GM12878 (cell line): ENCODE measurements around the gene ACAP1. TPM values are rescaled to one million over a fixed set of nuclear protein-coding genes. Genes with fewer than 3 reads are reported as not detected.

Source experiments
- ATAC-seq: fragments of 200-7000 bp; cut with Tn5 transposase; 3 replicates; pipeline ENCODE4 v1.9.1; 2020; ENCODE audit warnings: mild to moderate bottlenecking, moderate library complexity
- BruUV-seq: library from RNA; stranded (reverse); fragments of 400-500 nt; replicated peaks from 2 replicates; lab custom pipeline; 2021; lab: Mats Ljungman, UMichigan
- CTCF ChIA-PET: fragments of 300-600 bp; sonication (Branson Sonifier 250); formaldehyde crosslinking; extraction: SDS; loops from one replicate; lab custom pipeline; 2021; ENCODE audit warnings: inconsistent platforms; lab: Yijun Ruan, JAX
- POLR2A ChIA-PET: fragments of 350-600 bp; formaldehyde crosslinking; extraction: SDS; loops from one replicate; lab custom pipeline; 2021; ENCODE audit warnings: inconsistent platforms; lab: Charles Lee
- RAD21 ChIA-PET: fragments of 300-600 bp; sonication (Branson Sonifier 250); formaldehyde crosslinking; loops from one replicate; lab custom pipeline; 2023; ENCODE audit warnings: antibody characterized with exemption; ENCODE audit not compliant: unreplicated experiment; lab: Charles Lee
- SMC1A ChIA-PET: fragments of 300-600 bp; sonication (Branson Sonifier 250); formaldehyde crosslinking; loops from one replicate; lab custom pipeline; 2023; ENCODE audit not compliant: unreplicated experiment, uncharacterized antibody; lab: Charles Lee
- DNase-seq: peaks from one replicate; pipeline ENCODE4 v3.0.0-alpha.2; 2011; ENCODE audit warnings: low read depth, low spot score
- FAIRE-seq: peaks from 3 replicates; lab custom pipeline; 2011; peaks lifted over from hg19 to GRCh38; lab: Jason Lieb, UNC
- H2AFZ ChIP-seq: 2 replicates; pipeline ENCODE4 v1.6.0; 2011; ENCODE audit warnings: low read depth, low read length, control low read depth; ENCODE audit not compliant: control insufficient read depth
- H3K27ac ChIP-seq: 2 replicates; pipeline ENCODE4 v1.5.1; 2011; ENCODE audit warnings: control low read depth; ENCODE audit not compliant: control insufficient read depth, insufficient read depth
- H3K27me3 ChIP-seq, 2 experiments: replicated peaks in 1 of 2; 2 replicates each; pipeline versions ENCODE4 v1.6.0 to v1.6.1; 2011; ENCODE audit warnings: low read length in 1 of 2; ENCODE audit not compliant: control insufficient read depth in 2 of 2, insufficient read depth in 2 of 2
- H3K36me3 ChIP-seq, 2 experiments: 2 replicates each; pipeline ENCODE4 v1.5.1; 2011; ENCODE audit warnings: low read length in 1 of 2; ENCODE audit not compliant: control insufficient read depth in 2 of 2, insufficient read depth in 2 of 2
- H3K4me1 ChIP-seq: 2 replicates; pipeline ENCODE4 v1.6.1; 2011; ENCODE audit warnings: mild to moderate bottlenecking, low read length, moderate library complexity, mixed read lengths; ENCODE audit not compliant: control insufficient read depth, insufficient read depth
- H3K4me2 ChIP-seq: 2 replicates; pipeline ENCODE4 v1.6.0; 2011; ENCODE audit warnings: control low read depth; ENCODE audit not compliant: control insufficient read depth, insufficient read depth
- H3K4me3 ChIP-seq: fragments of 200-600 bp; sonication (generic); 2 replicates; pipeline ENCODE4 v1.5.1; 2016
- H3K79me2 ChIP-seq: 2 replicates; pipeline ENCODE4 v1.6.0; 2011; ENCODE audit warnings: low read length; ENCODE audit not compliant: control insufficient read depth, insufficient read depth
- H3K9ac ChIP-seq: 2 replicates; pipeline ENCODE4 v1.8.0; 2011; ENCODE audit warnings: low read length, control low read depth, mixed read lengths; ENCODE audit not compliant: control insufficient read depth, insufficient read depth
- H3K9me3 ChIP-seq: replicated peaks from 3 replicates; pipeline ENCODE4 v1.5.1; 2011; ENCODE audit warnings: mild to moderate bottlenecking, low read length; ENCODE audit not compliant: control insufficient read depth, insufficient read depth
- H4K20me1 ChIP-seq: 2 replicates; pipeline ENCODE4 v1.6.0; 2011; ENCODE audit not compliant: control insufficient read depth, insufficient read depth
- BRCA1 ChIP-seq: IDR thresholded peaks from 2 replicates; pipeline ENCODE4 v1.6.1; 2011; ENCODE audit warnings: low read depth, low read length, improper control_type of control experiment
- CREM ChIP-seq: IDR thresholded peaks from 2 replicates; pipeline ENCODE4 v1.6.1; 2014; ENCODE audit warnings: antibody characterized with exemption, low read depth
- EGR1 ChIP-seq, 2 experiments: IDR thresholded peaks; 1 replicate in 1 of 2; 2 replicates in 1 of 2; pipeline ENCODE4 v1.6.1; 2011 to 2012; ENCODE audit warnings: low read depth in 2 of 2, low read length in 2 of 2, borderline replicate concordance in 1 of 2, mild to moderate bottlenecking in 1 of 2, moderate library complexity in 1 of 2
- MYB ChIP-seq: fragments of 150-350 bp; IDR thresholded peaks from 2 replicates; pipeline ENCODE4 v1.6.1; 2014; ENCODE audit warnings: mild to moderate bottlenecking, low read depth, low read length, borderline replicate concordance
- SKIL ChIP-seq: fragments of 450-650 bp; IDR thresholded peaks from 2 replicates; pipeline ENCODE4 v1.6.1; 2017; ENCODE audit warnings: mild to moderate bottlenecking, low read depth, inconsistent platforms; ENCODE audit not compliant: poor library complexity, severe bottlenecking
- SMAD1 ChIP-seq: fragments of 450-650 bp; IDR thresholded peaks from 2 replicates; pipeline ENCODE4 v1.6.1; 2018; ENCODE audit warnings: mild to moderate bottlenecking, low read depth; ENCODE audit not compliant: partially characterized antibody
- SMC3 ChIP-seq: IDR thresholded peaks from 2 replicates; pipeline ENCODE4 v1.6.1; 2011; ENCODE audit warnings: low read length, improper control_type of control experiment, borderline replicate concordance
- YBX1 ChIP-seq: fragments of 450-650 bp; IDR thresholded peaks from 2 replicates; pipeline ENCODE4 v1.6.1; 2016; ENCODE audit warnings: antibody characterized with exemption
- ZNF622 ChIP-seq: fragments of 450-650 bp; IDR thresholded peaks from 2 replicates; pipeline ENCODE4 v1.6.1; 2017; ENCODE audit warnings: mild to moderate bottlenecking, inconsistent platforms
- ZNF687 ChIP-seq: fragments of 450-650 bp; IDR thresholded peaks from 2 replicates; pipeline ENCODE4 v1.6.1; 2017; ENCODE audit warnings: mild to moderate bottlenecking, moderate library complexity
- WGBS: methylation state at CpG from one replicate; pipeline ENCODE4 v1.1.6; 2016; ENCODE audit warnings: low lambda C conversion rate; ENCODE audit not compliant: insufficient replicate concordance, insufficient coverage; ENCODE audit errors: missing lambda C conversion rate; 5-methylcytosine and 5-hydroxymethylcytosine counted together
- in situ Hi-C: fragments of 300-500 bp; cut with MboI; formaldehyde crosslinking; loops from 9 replicates; pipeline ENCODE4 v1.14.3; 2018; ENCODE audit warnings: mixed read lengths
- intact Hi-C: fragments of 100-400 bp; cut with micrococcal nuclease; formaldehyde crosslinking; loops from one replicate; pipeline ENCODE4 v1.14.2; 2022; ENCODE audit not compliant: unreplicated experiment
- polyA plus RNA-seq, 11 experiments: library from polyadenylated mRNA; depleted of rRNA in 4 of 11; unstranded in 6 of 11; stranded (reverse) in 5 of 11; fragments of >200 nt; fragmentation: Nextera tagmentation in 4 of 11; fragmentation: Illumina TruSeq in 1 of 11; extraction: Ambion mirVana in 4 of 11; extraction: Trizol in 1 of 11; gene quantifications; 1 replicate in 1 of 11; 2 replicates in 10 of 11; pipeline versions ENCODE4 v1.2.1 to v1.2.3, GENCODE V29; 2011 to 2016; ENCODE audit warnings: inconsistent platforms in 2 of 11, missing spikeins in 2 of 11, low read depth in 1 of 11
- total RNA-seq, 4 experiments: library from RNA; depleted of rRNA in 3 of 4; stranded (reverse); fragments of >200 nt in 3 of 4; fragmentation: Illumina TruSeq in 1 of 4; extraction: Trizol in 1 of 4; gene quantifications; 2 replicates each; pipeline versions ENCODE4 v1.2.1 to v1.2.3, GENCODE V29; 2013 to 2021

ACAP1 gene
- total and polyA plus RNA-seq, 10 of the 15 experiments (the other 5 are each of a cell fraction or from before 2014, with no cell fraction given) = 5.7 to 245 (median 118) TPM

- peaks cover 0 to under 1% of the 10 kb centered on the region in 2 experiments; a peak in 1 of 4 replicates for H3K36me3 ChIP-seq
- BruUV-seq = no TSS peak
- no peaks in the 10 kb centered on the region for H3K27me3 ChIP-seq
- H3K4me2 ChIP-seq = no peak overlapping the region
- DNase-seq = no peak
- no peak overlapping the region for H3K9ac ChIP-seq
- no peak overlapping the region for H3K27ac ChIP-seq
- CTCF ChIA-PET = interaction anchor here (1.2 to 2.6 kb wide), 4 partner anchors 21 to 83 kb away, joined by 3 to 8 read pairs (median 5); partner anchors contain the start of gene TMEM95
- H3K9me3 ChIP-seq = no peaks in the 10 kb centered on the region
- POLR2A ChIA-PET = interaction anchor here (1.5 to 1.6 kb wide), 2 partner anchors 15 to 33 kb away, joined by 4 to 9 read pairs; no protein-coding TSS in a partner anchor
- FAIRE-seq = no peak
- no peak for TF ChIP-seq ZNF687
- no peak for TF ChIP-seq YBX1
- TF ChIP-seq EGR1 (IDR thresholded peaks at IDR 0.05; ENCODE audit: borderline replicate concordance in 1 of 2, low read depth in 2 of 2, low read length in 2 of 2) = no peak
- no peak for TF ChIP-seq SKIL
- TF ChIP-seq ZNF622 = no peak
- TF ChIP-seq SMAD1 = no peak
- no peak for TF ChIP-seq MYB
- TF ChIP-seq SMC3 = no peak
- no peak for TF ChIP-seq CREM
- TF ChIP-seq BRCA1 = no peak
- H3K4me3 ChIP-seq = no peak overlapping the region
- in situ Hi-C loops = no loop called here
- intact Hi-C loops = loop anchor here (10.0 kb wide), 1 partner anchor 381 kb away; the partner anchor contains the start of genes TP53 and WRAP53
- SMC1A ChIA-PET = no interaction called here
- peaks cover 17% of the 10 kb centered on the region for H3K79me2 ChIP-seq
- 86% methylated on average over 6 of the region's 7 CpGs for WGBS
- no peak for ATAC-seq
- no peak overlapping the region for H2AFZ ChIP-seq
- RAD21 ChIA-PET = interaction anchor here (0.7 kb wide), 1 partner anchor 298 kb away, joined by 3 read pairs; no protein-coding TSS in a partner anchor
- no peaks in the 10 kb centered on the region for H3K4me1 ChIP-seq
- peaks cover 1% of the 10 kb centered on the region; the same call in 1 of the 2 replicates for H4K20me1 ChIP-seq
Observed at GRCh38 chr17:7304179-7304578, 32.1 kb upstream of the ACAP1 start.
